Lung microvascular endothelial cell (primary cell): ENCODE results near the gene LMNTD1. TPM values are rescaled to one million over a fixed set of nuclear protein-coding genes. Genes with fewer than 3 reads are reported as not detected.
"Not testable (repeated sequence)": the region's sequence is repeated elsewhere in the genome, so short reads cannot be mapped to it uniquely, and the experiment has no call there.

Source experiments
- DNase-seq, 2 donors: peaks; one replicate each; pipeline versions ENCODE4 v3.0.0 to v3.0.0-alpha.2; 2010; ENCODE audit warnings: low read depth in 2 of 2
- total RNA-seq: library from RNA; depleted of rRNA; stranded (reverse); fragments of >200 nt; gene quantifications from 2 replicates; pipeline ENCODE4 v1.2.1, GENCODE V29; 2014

The LMNTD1 gene
- total RNA-seq, 1 donor from 2014 or later, result under 0.01 TPM

DNA sequence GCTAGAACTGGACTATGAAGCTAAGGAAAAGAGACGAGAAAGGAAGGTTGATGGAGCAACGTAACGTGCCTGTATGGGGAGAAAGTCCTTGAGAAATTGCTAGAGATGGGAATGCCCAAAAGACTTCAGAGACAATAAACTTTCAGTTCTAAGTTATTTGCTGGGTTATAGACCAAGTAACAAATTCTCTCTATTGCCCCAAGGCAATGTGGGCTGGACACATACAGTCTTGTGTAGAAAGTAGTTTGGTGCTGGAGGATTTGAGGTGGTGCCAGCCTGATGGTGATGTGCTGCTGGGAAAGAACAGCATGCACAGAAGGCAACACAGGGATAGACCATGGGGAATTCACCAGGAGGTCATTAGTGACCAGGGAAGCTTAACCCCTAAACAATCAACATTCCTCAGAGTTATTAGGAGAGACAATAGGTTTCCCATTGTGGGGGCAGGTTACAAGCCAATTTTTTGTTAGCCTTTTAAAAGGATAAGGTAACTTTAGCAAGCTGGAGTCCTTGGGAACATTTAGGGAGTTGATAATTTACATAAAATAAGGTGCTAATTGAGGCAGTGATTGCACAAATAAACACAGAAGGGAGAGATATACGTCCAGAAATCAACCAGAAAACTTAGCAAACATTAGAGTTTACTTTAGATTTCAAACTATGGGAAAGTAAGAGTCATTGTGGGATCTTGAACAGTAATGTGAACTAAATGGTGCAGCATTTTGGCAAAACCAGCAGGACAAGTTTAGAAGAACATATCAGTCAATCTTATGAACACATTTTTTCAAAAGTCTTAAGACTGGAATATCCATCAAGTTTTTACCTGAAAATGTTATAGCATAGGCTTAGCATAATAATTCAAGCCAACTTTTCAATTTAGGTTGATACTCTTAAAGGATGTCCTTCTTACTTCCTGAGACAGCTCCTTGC is 61.4 kb downstream of the LMNTD1 start:
- DNase-seq, result no peak

GRCh38 chr12:25488956-25489870 is 63.9 kb downstream of the LMNTD1 start:
- DNase-seq, result not testable (repeated sequence)

- DNase-seq, result no peak
Measured at GRCh38 chr12:25482625-25483024, 70.5 kb downstream of the LMNTD1 start.

DNA sequence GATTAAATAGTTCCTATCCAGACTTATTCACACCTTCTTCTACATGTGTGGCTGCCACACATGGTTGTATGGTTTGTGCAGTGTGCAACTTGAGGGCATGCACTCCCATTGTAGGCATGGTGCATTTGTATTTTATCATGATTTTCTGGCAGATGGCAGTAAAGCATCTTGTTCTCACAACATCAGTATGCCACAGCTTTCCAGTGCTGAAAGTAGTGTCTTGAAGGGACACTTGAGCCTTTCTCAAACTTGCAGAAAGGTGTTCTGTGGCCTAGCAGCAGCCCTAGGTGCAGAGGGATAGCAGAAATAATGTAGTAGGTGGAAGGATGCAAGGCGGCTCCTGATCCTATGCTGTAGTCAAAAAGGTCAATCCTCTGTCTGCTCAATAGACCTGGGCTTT is 72.9 kb downstream of the LMNTD1 start:
- DNase-seq, result no peak

- no peak for DNase-seq
Measured at GRCh38 chr12:25477217-25477616, 75.9 kb downstream of the LMNTD1 start.

- DNase-seq, result no peak
Measured at GRCh38 chr12:25472453-25472852, 80.6 kb downstream of the LMNTD1 start.

- no peak for DNase-seq
Measured at GRCh38 chr12:25469861-25470260, 83.2 kb downstream of the LMNTD1 start.

DNA sequence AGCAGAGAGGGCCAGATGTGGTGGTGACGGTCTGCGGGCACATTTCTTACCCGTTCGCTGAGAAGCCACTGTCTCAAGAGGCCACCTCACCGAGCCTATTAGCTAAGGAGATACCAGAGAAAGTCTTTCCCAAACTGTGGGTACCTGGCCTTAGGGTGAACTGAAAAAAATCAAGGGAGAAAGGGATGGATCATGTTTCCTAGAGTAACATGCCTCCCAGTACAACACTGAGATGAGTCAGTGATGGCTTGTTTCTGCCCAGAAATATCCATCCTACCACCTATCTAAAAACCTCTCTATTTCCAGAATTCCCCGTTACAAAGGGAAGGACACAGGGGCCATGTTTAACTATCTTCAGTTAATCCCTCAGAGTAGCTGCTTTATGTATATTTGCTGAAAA is 83.7 kb downstream of the LMNTD1 start:
- DNase-seq, result no peak

GRCh38 chr12:25463521-25463920 is 89.6 kb downstream of the LMNTD1 start:
- DNase-seq, result no peak

DNA sequence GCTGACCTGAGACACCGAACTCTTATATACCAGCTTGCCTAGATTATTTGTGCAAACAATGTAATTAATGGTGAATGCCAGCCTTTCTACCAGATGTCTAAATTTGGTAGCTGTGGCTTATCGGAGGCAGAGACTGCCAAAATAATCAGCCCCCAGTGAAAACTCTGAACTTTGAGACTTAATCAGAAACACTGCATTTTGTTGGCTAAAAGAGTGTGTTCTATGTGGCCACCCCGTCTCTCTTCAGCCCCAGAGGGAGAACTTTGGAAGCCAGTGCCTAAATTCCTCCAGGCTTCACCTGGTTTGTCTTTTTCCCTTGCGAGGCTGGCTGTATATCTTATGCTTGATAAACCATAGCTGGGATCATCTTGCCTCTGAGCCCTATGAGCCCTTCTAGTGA is 90.1 kb downstream of the LMNTD1 start:
- DNase-seq, result no peak

DNA sequence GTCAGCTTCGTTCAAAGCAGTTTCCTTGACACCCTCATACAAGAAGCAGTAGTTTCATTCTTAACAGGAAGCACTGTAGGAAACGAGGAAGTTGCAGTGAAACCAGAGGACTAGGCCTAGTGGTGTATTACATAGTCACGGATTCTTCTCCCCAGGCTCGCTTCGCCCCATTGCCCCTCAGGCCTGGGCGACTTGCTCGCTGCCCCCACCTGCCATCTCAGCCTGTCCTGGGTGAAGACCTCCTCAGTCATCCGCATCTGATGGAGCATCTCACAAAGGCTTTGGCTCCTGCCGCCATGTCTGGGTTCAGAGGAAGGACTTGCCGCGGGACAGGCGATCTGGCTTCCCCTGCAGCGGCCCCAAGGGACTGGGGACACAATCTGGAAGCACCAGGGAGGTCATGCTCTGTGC is 93.5 kb downstream of the LMNTD1 start:
- DNase-seq, result peak in 1 of 2 donors; percentile 31

DNA sequence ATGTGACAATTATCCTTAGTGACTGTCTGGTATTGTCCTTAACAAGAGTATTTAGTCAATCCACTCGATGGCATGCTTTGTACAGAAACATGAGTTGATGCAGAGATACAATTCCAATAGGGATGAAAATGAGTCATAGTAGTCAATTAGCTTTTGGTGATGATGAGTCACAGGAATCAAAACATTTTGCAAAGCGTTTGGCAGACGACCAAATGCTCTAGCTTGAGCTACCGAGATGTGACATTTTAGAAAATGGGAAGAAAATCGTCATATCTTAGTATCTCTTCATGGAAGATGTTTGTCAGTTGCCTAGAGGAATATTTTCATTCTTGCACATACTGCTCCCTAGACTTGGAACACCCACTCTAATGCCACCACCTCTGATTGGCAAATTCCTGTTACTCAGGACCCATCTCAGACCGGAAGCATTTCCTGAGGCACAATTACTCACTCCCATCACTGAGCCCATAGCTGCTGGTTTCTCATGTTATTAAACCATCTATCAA is 95.0 kb downstream of the LMNTD1 start:
- DNase-seq, result peak; percentile 89 to 94

DNA sequence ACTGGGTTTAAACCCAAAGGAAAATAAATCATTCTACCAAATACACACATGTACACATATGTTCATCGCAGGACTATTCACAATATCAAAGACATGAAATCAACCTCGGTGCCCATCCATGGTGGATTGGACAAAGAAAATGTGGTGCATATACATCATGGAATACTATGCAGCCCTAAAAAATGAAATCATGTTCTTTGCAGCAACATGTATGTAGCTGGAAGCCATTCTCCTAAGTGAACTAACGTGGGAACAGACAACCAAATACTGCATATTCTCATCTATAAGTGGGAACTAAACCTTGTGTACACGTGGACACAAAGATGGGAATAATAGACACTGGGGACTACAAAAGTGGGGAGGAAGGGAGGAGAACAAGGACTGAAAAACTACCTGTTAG is 96.6 kb downstream of the LMNTD1 start:
- no peak for DNase-seq

GRCh38 chr12:25455696-25456095 is 97.4 kb downstream of the LMNTD1 start:
- no peak for DNase-seq

DNA sequence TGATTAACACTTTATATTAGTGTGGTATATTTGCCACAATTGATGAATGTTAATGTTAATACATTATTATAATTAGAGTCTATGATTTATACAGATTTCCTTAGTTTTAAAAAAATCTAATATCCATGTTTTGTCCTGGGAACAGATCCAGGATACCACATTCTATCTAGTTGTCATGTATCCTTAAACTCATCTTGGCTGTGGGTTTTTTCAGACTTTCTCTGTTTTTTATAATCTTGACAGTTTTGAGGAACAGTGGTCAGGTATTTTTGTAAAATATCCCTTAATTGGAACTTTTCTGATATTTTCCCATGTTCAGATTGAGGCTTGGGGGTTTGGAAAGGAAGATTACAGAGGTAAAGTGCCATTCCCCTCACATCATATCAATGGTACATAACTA is 104.1 kb downstream of the LMNTD1 start:
- no peak for DNase-seq

DNA sequence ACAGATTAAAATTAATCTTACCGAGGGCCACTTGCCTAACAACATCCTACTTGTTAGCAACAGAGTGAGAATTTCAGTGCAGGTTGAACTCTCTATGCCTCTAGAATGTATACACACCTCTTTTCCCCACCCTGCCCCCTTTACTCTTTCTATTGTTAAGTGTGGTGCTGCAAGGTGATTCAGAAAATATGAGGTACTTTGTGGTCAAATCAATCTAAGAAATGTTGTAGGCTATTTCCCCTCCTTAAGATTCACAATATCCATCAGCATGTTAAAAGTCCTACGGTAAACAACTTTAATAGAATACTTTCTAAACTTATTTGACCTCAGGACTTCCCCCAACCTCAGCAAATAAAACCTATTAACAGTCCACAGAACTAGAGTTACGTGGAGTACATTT is 106.0 kb downstream of the LMNTD1 start:
- no peak for DNase-seq

DNA sequence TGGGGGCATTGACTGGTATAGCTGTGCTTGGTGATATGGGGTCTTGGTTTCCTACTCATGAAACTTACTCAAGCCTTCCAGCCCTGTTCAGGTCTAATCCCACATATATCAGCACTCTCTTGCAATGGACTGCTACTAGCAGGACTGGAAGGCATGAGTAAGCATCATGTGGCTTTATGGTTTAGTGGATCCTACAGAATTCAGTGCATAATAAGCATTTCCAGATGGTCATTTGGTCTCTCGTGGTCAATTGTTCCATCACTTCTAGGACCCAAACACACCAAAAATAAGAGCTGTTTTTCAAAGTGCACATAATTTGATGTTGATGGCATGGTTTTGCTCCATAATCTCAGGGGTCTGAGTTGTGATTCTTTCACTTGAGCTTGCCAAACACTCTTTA is 114.4 kb downstream of the LMNTD1 start:
- no peak for DNase-seq

DNA sequence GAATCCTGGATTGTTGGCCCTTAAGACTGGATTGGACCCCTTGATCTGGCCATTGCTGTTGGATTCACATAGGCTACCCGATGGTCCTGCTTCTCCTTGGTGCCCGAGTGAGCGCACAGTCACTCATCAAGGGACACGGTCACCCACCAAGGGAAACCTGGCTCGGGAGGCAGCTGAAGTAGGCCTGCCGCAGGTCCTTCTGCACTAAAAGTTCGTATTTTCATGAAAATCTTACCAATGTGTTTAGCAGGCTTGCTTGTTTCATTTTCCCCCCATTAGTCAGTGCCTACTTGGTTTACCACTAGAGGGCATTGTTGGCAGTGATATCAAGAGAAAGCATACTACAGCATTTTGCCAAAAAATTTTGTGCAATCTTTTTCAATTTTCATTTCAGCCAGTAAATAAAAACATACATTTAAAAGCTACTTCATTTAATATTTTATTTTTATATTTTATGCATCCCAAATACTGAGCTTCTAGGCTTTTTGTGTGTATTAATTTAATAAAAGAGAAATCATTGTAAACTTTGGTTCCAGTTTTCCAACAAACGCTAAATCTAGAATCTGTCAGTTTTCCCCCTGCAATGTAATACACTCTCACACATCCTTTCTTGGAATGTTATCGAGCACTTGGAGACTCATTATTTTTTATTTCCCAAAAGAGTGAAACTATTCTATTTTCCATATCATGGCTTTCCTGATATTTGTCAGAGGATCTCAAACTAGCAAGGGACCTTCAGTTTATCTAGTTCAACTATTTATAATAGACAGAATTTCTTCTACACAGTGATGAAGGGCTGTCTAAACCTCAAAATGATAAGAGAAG is 116.7 kb downstream of the LMNTD1 start:
- peak; percentile 87 to 89 for DNase-seq

DNA sequence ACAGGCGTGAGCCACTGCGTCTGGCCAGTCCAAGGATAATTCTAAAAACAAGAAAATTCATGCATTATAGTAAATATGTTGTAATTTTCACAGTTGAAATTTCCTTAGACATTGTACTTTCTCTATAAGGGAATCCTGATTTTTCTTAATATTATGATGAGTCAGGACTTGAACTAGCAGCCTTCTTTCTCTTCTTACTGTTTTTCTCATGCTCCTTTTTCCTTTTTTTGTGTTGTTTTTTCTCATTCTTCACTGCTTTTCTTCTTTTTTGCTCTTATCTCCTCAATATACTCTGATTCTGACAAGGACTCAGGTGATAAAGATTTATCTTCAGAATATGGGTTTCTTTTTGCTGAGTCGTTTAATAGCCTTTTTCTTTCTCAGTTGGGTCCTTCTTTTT is 117.7 kb downstream of the LMNTD1 start:
- no peak for DNase-seq

- DNase-seq, result no peak
Measured at GRCh38 chr12:25434515-25434914, 118.6 kb downstream of the LMNTD1 start.
